Right atrium auricular region (tissue), 2 donors: ENCODE results near the gene EFCAB5. TPM values are rescaled to one million over a fixed set of nuclear protein-coding genes. Genes with fewer than 3 reads are reported as not detected.

Experiments used
- DNase-seq: peaks from one replicate; pipeline ENCODE4 v3.0.0-alpha.2; 2019; ENCODE audit warnings: low spot score
- H3K27ac ChIP-seq, 2 donors: fragments of 200-600 bp; sonication (generic); 1 replicate in 1 of 2; 2 replicates in 1 of 2; pipeline ENCODE4 v1.5.1; 2016 to 2019
- H3K27me3 ChIP-seq, 2 donors: fragments of 200-600 bp; sonication (generic); one replicate each; pipeline versions ENCODE4 v1.5.1 to v1.6.0; 2017 to 2019
- H3K36me3 ChIP-seq: fragments of 200-600 bp; sonication (generic); one replicate; pipeline ENCODE4 v1.5.1; 2016
- H3K4me1 ChIP-seq, 2 donors: fragments of 200-600 bp; sonication (generic); one replicate each; pipeline versions ENCODE4 v1.5.1 to v1.6.0; 2017 to 2019
- H3K4me3 ChIP-seq, 2 donors: fragments of 200-600 bp; sonication (generic); 1 replicate in 1 of 2; 2 replicates in 1 of 2; pipeline ENCODE4 v1.5.1; 2017 to 2019; ENCODE audit warnings: mild to moderate bottlenecking in 1 of 2, moderate library complexity in 1 of 2
- H3K9me3 ChIP-seq, 2 donors: fragments of 200-600 bp; sonication (generic); one replicate each; pipeline ENCODE4 v1.5.1; 2019
- microRNA counts, 2 donors: library from miRNA; unstranded; fragments of <30 nt; microRNA quantifications; one replicate each; lab custom pipeline; 2016 to 2017
- microRNA-seq, 2 donors: library from miRNA; unstranded; fragments of <30 nt; microRNA quantifications; one replicate each; pipeline ENCODE4, GENCODE V29; 2016 to 2017; ENCODE audit warnings: borderline number of aligned reads in 2 of 2, borderline replicate concordance in 1 of 2
- total RNA-seq, 2 donors: library from RNA; depleted of rRNA; stranded (reverse); fragments of >200 nt; gene quantifications; one replicate each; pipeline ENCODE4 v1.1.0, GENCODE V29; 2016
- TF ChIP-seq, protein P1 (sequence below), 2 donors: fragments of 200-600 bp; sonication (generic); IDR thresholded peaks; one replicate each; pipeline ENCODE4 v1.5.1; 2019; ENCODE audit warnings: antibody characterized with exemption in 2 of 2

Gene EFCAB5
- total RNA-seq, 2 donors from 2014 or later = not detected

GRCh38 chr17:30151471-30151870 lies 210.0 kb downstream of the EFCAB5 start:
- no peaks in the 10 kb centered on the region for H3K36me3 ChIP-seq
- H3K27me3 ChIP-seq = no peaks in the 10 kb centered on the region
- no peak for DNase-seq
- no peak overlapping the region for H3K27ac ChIP-seq
- no peak overlapping the region for H3K4me3 ChIP-seq
- TF ChIP-seq, protein P1, sequence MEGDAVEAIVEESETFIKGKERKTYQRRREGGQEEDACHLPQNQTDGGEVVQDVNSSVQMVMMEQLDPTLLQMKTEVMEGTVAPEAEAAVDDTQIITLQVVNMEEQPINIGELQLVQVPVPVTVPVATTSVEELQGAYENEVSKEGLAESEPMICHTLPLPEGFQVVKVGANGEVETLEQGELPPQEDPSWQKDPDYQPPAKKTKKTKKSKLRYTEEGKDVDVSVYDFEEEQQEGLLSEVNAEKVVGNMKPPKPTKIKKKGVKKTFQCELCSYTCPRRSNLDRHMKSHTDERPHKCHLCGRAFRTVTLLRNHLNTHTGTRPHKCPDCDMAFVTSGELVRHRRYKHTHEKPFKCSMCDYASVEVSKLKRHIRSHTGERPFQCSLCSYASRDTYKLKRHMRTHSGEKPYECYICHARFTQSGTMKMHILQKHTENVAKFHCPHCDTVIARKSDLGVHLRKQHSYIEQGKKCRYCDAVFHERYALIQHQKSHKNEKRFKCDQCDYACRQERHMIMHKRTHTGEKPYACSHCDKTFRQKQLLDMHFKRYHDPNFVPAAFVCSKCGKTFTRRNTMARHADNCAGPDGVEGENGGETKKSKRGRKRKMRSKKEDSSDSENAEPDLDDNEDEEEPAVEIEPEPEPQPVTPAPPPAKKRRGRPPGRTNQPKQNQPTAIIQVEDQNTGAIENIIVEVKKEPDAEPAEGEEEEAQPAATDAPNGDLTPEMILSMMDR (IDR thresholded peaks at IDR 0.05) = no peak
- H3K4me1 ChIP-seq = no peaks in the 10 kb centered on the region
- H3K9me3 ChIP-seq = no peaks in the 10 kb centered on the region

GRCh38 chr17:30153463-30153862 lies 212.0 kb downstream of the EFCAB5 start:
- Histone ChIP-seq H3K4me1 (no peaks in the 10 kb centered on the region), H3K4me3 (no peak overlapping the region), H3K27ac (no peak overlapping the region), H3K36me3 (no peaks in the 10 kb centered on the region), H3K9me3 (peaks cover 0 to under 1% of the 10 kb centered on the region in 2 donors), H3K27me3 (no peaks in the 10 kb centered on the region)
- TF ChIP-seq, protein P1 (IDR thresholded peaks at IDR 0.05) = no peak
- no peak for DNase-seq

GRCh38 chr17:30155389-30155788 lies 214.0 kb downstream of the EFCAB5 start:
- no peak overlapping the region for H3K27ac ChIP-seq
- H3K9me3 ChIP-seq = peaks cover 0 to 13% of the 10 kb centered on the region in 2 donors
- H3K4me1 ChIP-seq = no peaks in the 10 kb centered on the region
- TF ChIP-seq, protein P1 (IDR thresholded peaks at IDR 0.05) = no peak
- no peaks in the 10 kb centered on the region for H3K36me3 ChIP-seq
- H3K4me3 ChIP-seq = no peak overlapping the region
- no peaks in the 10 kb centered on the region for H3K27me3 ChIP-seq
- no peak for DNase-seq

MicroRNAs encoded within 50 kb of the gene (microRNA counts, 767-probe panel; counts per million panel counts)
- microRNA hsa-miR-3184-5p (lab: Ali Mortazavi, UCI) (0 to 845 counts per million in 2 donors), microRNA hsa-miR-423-3p (lab: Ali Mortazavi, UCI) (2,449 to 5,422 counts per million in 2 donors), microRNA hsa-miR-423-5p (lab: Ali Mortazavi, UCI) (3,355 to 7,909 counts per million in 2 donors)

Small RNA genes within 50 kb of the gene (microRNA-seq; reads per million reads assigned to microRNA genes)
- gene MIR423 = 0 reads per million in 2 donors

Other genes starting within 250 kb of the EFCAB5 start
- gene SSH2, start 11.4 kb upstream of the EFCAB5 start, total RNA-seq = 10 to 100 TPM; 36.1 to 36.8 TPM
- 10 to 100 TPM; 14.7 to 16.6 TPM for gene NSRP1, start 175.2 kb downstream of the EFCAB5 start, total RNA-seq